ENCODE data around the gene CNTNAP2. TPM values are rescaled to one million over a fixed set of nuclear protein-coding genes. Genes with fewer than 3 reads are reported as not detected.

Gene CNTNAP2
- total RNA-seq, 1 experiment from 2014 or later = 64.5 TPM

GRCh38 chr7:146670532-146670931, 553.9 kb downstream of the CNTNAP2 start:
- H2AK5ac ChIP-seq (ENCODE audit: insufficient read length, low read length) = no peak overlapping the region
- DNase-seq = peak; percentile 36
- no peak overlapping the region for H3T11ph ChIP-seq (ENCODE audit: low read length)
- Mint-ChIP-seq H3K4me1 (no peaks in the 10 kb centered on the region), H3K9me3 (peaks cover 0 to 2% of the 10 kb centered on the region in 2 experiments; a peak in 2 of 5 replicates), H3K27me3 (ENCODE audit: low read depth) (no peaks in the 10 kb centered on the region), H3K36me3 (ENCODE audit: insufficient read depth in 1 of 3, low read depth in 3 of 3) (no peaks in the 10 kb centered on the region; a peak in 1 of 7 replicates), H3K4me3 (no peak overlapping the region), H3K27ac (no peak overlapping the region)
- H3K9ac ChIP-seq (ENCODE audit: extremely low read depth, insufficient read length, low read length) = no peak overlapping the region
- H3K4me2 ChIP-seq (ENCODE audit: insufficient read depth, insufficient read length, low read length) = no peak overlapping the region
- no peak overlapping the region for H2BK12ac ChIP-seq (ENCODE audit: insufficient read length, low read depth, low read length)
- H3K79me2 ChIP-seq (ENCODE audit: insufficient read depth, low read length) = no peaks in the 10 kb centered on the region
- no peak overlapping the region for H3K27ac ChIP-seq (ENCODE audit: insufficient read length, low read depth, low read length)
- no peak overlapping the region for H2BK120ac ChIP-seq (ENCODE audit: low read depth, low read length, poor library complexity, severe bottlenecking)
- no peaks in the 10 kb centered on the region for H3K9me3 ChIP-seq (ENCODE audit: control insufficient read depth, low read depth, low read length)
- H3K4me1 ChIP-seq (ENCODE audit: insufficient read depth, low read length) = no peaks in the 10 kb centered on the region
- H3K4ac ChIP-seq (ENCODE audit: low read depth, low read length) = no peak overlapping the region
- H3K14ac ChIP-seq (ENCODE audit: insufficient read depth, low read length) = no peak overlapping the region
- WGBS (ENCODE audit: extremely low coverage, insufficient read length, low lambda C conversion rate) = no CpG with 5 or more reads among the region's 2 CpGs
- no peak overlapping the region for H4K91ac ChIP-seq (ENCODE audit: insufficient read length, low read depth, low read length)
- H3K79me1 ChIP-seq (ENCODE audit: insufficient read depth, low read depth, low read length, poor library complexity, severe bottlenecking) = no peaks in the 10 kb centered on the region
- no peak overlapping the region for H2AFZ ChIP-seq (ENCODE audit: low read length)
- H3K23me2 ChIP-seq (ENCODE audit: insufficient read length, low read depth, low read length, poor library complexity, severe bottlenecking) = no peaks in the 10 kb centered on the region
- no peaks in the 10 kb centered on the region for H3K27me3 ChIP-seq (ENCODE audit: insufficient read depth, low read length)
- TF ChIP-seq CTCF (conservative IDR thresholded peaks at IDR 0.05) = peak; percentile 40; the same call in 2 of the 3 replicates
- H4K8ac ChIP-seq (replicated peaks; ENCODE audit: insufficient read length, low read depth, low read length) = no peak overlapping the region
- no peak overlapping the region for H2BK20ac ChIP-seq (ENCODE audit: low read depth, low read length, poor library complexity, severe bottlenecking)
- H4K5ac ChIP-seq (ENCODE audit: insufficient read length, low read depth, low read length) = no peak overlapping the region
- no peaks in the 10 kb centered on the region for H4K20me1 ChIP-seq (ENCODE audit: control insufficient read depth, insufficient read depth, insufficient read length)
- H2BK5ac ChIP-seq (ENCODE audit: insufficient read length, low read length) = no peak overlapping the region
- H3K18ac ChIP-seq (ENCODE audit: insufficient read length, low read depth, low read length) = no peak overlapping the region
- no peak overlapping the region for H3K56ac ChIP-seq (ENCODE audit: insufficient read length, low read depth, low read length)
- H3K23ac ChIP-seq (ENCODE audit: insufficient read length, low read depth, low read length) = no peak overlapping the region
- no peak overlapping the region for H2BK15ac ChIP-seq (ENCODE audit: low read depth, low read length)
